SU-DHL-6 (cell line): Measurements from ENCODE around the gene GPRC5C.

Source experiments
- EZH2phosphoT487 ChIP-seq: fragments of 200-600 bp; sonication (generic), shearing (Covaris generic); conservative IDR thresholded peaks from 2 replicates; pipeline ENCODE4 v1.6.1; 2018; ENCODE audit warnings: mild to moderate bottlenecking, antibody characterized with exemption, low read length, moderate library complexity, mixed read lengths
- TF ChIP-seq, protein P1 (sequence below): fragments of 200-600 bp; sonication (generic); IDR thresholded peaks from one replicate; pipeline ENCODE4 v1.5.1; 2017; ENCODE audit warnings: antibody characterized with exemption, mild to moderate bottlenecking, low read length, moderate library complexity; ENCODE audit not compliant: insufficient read depth, poor library complexity, severe bottlenecking

DNA sequence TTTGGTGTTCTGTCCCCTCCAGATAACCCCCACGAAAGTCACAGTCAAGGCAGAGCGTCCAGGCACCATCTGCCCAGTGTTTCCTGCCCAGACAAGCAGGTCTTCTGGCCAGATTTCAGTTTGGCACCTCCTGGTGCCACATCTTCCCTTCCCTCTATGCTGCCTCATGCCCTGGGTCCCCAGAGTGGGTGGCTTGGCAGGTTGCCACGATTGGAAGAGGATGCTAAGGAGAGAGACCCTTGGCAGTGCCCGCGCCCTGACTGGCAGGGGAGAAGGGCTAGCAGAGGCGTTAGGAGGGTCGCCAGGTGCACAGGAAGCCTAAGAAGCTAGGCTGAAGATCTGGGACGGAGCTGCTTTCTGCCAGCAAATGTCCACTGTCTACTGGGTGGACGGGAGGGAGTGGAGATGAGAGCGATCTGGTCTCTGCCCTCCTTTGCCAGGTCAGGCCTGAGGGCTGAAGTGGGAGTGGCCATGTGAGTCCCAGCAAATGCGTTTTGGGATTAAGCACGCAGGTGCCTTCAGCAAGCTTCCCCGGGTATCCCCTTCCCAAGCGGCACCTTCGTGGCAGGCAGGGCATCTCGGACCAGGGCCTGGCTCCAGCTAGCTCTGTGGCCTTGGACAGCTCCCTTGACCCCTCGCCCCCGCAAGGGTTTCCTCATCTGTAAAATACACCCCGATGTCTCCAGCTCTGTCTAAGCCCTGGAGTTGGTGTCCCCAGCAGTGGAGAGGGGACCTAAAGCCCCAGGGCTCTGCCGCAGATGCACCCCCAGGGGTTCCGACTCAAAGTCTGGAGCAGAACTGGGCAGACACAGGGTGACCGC lies 21.2 kb downstream of the GPRC5C start:
- TF ChIP-seq, protein P1, sequence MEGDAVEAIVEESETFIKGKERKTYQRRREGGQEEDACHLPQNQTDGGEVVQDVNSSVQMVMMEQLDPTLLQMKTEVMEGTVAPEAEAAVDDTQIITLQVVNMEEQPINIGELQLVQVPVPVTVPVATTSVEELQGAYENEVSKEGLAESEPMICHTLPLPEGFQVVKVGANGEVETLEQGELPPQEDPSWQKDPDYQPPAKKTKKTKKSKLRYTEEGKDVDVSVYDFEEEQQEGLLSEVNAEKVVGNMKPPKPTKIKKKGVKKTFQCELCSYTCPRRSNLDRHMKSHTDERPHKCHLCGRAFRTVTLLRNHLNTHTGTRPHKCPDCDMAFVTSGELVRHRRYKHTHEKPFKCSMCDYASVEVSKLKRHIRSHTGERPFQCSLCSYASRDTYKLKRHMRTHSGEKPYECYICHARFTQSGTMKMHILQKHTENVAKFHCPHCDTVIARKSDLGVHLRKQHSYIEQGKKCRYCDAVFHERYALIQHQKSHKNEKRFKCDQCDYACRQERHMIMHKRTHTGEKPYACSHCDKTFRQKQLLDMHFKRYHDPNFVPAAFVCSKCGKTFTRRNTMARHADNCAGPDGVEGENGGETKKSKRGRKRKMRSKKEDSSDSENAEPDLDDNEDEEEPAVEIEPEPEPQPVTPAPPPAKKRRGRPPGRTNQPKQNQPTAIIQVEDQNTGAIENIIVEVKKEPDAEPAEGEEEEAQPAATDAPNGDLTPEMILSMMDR: no peak
- TF ChIP-seq EZH2phosphoT487: no peak
